22Rv1 (cell line): ENCODE measurements around the gene NOL4L.

ENCODE experiments used
- H3K27ac ChIP-seq: fragments of 450-650 bp; 2 replicates; pipeline ENCODE4 v1.5.1; 2017
- ZFX ChIP-seq: fragments of 450-650 bp; IDR thresholded peaks from 2 replicates; pipeline ENCODE4 v1.6.1; 2017; ENCODE audit warnings: antibody characterized with exemption, borderline replicate concordance
- TF ChIP-seq, protein P1 (sequence below): fragments of 450-650 bp; IDR thresholded peaks from 2 replicates; pipeline ENCODE4 v1.5.1; 2017; ENCODE audit warnings: mild to moderate bottlenecking

NOL4L gene

GRCh38 chr20:32566379-32567374 is 18.5 kb downstream of the NOL4L start:
- no peak overlapping the region for H3K27ac ChIP-seq
- TF ChIP-seq, protein P1, sequence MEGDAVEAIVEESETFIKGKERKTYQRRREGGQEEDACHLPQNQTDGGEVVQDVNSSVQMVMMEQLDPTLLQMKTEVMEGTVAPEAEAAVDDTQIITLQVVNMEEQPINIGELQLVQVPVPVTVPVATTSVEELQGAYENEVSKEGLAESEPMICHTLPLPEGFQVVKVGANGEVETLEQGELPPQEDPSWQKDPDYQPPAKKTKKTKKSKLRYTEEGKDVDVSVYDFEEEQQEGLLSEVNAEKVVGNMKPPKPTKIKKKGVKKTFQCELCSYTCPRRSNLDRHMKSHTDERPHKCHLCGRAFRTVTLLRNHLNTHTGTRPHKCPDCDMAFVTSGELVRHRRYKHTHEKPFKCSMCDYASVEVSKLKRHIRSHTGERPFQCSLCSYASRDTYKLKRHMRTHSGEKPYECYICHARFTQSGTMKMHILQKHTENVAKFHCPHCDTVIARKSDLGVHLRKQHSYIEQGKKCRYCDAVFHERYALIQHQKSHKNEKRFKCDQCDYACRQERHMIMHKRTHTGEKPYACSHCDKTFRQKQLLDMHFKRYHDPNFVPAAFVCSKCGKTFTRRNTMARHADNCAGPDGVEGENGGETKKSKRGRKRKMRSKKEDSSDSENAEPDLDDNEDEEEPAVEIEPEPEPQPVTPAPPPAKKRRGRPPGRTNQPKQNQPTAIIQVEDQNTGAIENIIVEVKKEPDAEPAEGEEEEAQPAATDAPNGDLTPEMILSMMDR = no peak
- TF ChIP-seq ZFX = no peak

- TF ChIP-seq ZFX = no peak
- TF ChIP-seq, protein P1 = no peak
These were observed 19.4 kb downstream of the NOL4L start for GRCh38 chr20:32565735-32566032.

GRCh38 chr20:32564921-32565734 is 20.0 kb downstream of the NOL4L start:
- no peak overlapping the region for H3K27ac ChIP-seq
- TF ChIP-seq, protein P1 = no peak
- TF ChIP-seq ZFX = no peak

More at GRCh38 chr20:32565735-32566032, 19.4 kb downstream of the NOL4L start:
- H3K27ac ChIP-seq = no peak overlapping the region

DNA sequence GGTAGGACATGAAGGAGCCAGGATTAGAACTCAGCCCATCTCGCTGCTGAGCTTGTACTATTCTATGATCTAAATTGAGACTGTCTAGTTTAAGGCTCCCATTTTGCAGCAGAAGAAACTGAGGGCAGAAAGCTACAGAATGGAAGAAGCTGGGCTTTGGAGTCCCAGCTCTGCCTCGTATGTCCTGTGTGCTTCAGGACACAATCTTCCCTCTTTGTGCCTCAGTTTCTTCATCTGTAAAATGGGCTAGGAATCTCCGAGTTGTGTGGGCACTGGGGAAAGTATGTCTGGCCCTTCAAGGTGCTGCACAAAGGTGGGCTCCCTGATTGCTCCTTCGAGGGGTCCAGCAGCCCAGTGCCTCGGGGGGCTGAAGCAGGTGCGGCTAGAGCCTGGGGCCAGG is 20.7 kb downstream of the NOL4L start:
- H3K27ac ChIP-seq = no peak overlapping the region
- TF ChIP-seq, protein P1 = no peak
- TF ChIP-seq ZFX = no peak

- TF ChIP-seq, protein P1 = no peak
- no peak for TF ChIP-seq ZFX
- H3K27ac ChIP-seq = no peak overlapping the region
These were observed 21.5 kb downstream of the NOL4L start for GRCh38 chr20:32563311-32564272.

GRCh38 chr20:32562495-32562911 is 22.6 kb downstream of the NOL4L start:
- TF ChIP-seq ZFX = no peak
- TF ChIP-seq, protein P1 = no peak
- no peak overlapping the region for H3K27ac ChIP-seq
